Smooth muscle cell (in vitro differentiated cells): ENCODE data around the gene TP73. TPM values are rescaled to one million over a fixed set of nuclear protein-coding genes. Genes with fewer than 3 reads are reported as not detected.

ENCODE experiments used
- DNase-seq: peaks from one replicate; lab custom pipeline; 2025; ENCODE audit not compliant: unreplicated experiment; lab: John Stamatoyannopoulos, UW
- H2AFZ ChIP-seq: fragments of 200-600 bp; sonication (generic); 2 replicates; pipeline ENCODE4 v1.6.0; 2016; ENCODE audit warnings: antibody characterized with exemption, low read depth, mild to moderate bottlenecking
- H3F3A ChIP-seq: fragments of 200-600 bp; sonication (generic); 2 replicates; pipeline ENCODE4 v1.6.0; 2017; ENCODE audit warnings: antibody characterized with exemption, low read depth
- H3K27ac ChIP-seq: fragments of 200-600 bp; sonication (generic); 2 replicates; pipeline ENCODE4 v1.5.1; 2016; ENCODE audit warnings: low read depth, mild to moderate bottlenecking
- H3K27me3 ChIP-seq: fragments of 200-600 bp; sonication (generic); 2 replicates; pipeline ENCODE4 v1.6.1; 2016; ENCODE audit warnings: low read depth, mild to moderate bottlenecking
- H3K36me3 ChIP-seq: fragments of 200-600 bp; sonication (generic); 2 replicates; pipeline ENCODE4 v1.5.1; 2016; ENCODE audit warnings: low read depth
- H3K4me1 ChIP-seq: fragments of 200-600 bp; sonication (generic); 2 replicates; pipeline ENCODE4 v1.5.1; 2016; ENCODE audit warnings: low read depth
- H3K4me2 ChIP-seq: fragments of 200-600 bp; sonication (generic); 2 replicates; pipeline ENCODE4 v1.6.0; 2016; ENCODE audit warnings: mild to moderate bottlenecking
- H3K4me3 ChIP-seq: fragments of 200-600 bp; sonication (generic); 2 replicates; pipeline ENCODE4 v1.5.1; 2016; ENCODE audit warnings: mild to moderate bottlenecking
- H3K79me2 ChIP-seq: fragments of 200-600 bp; sonication (generic); 2 replicates; pipeline ENCODE4 v1.6.0; 2016; ENCODE audit warnings: low read depth, mild to moderate bottlenecking
- H3K9ac ChIP-seq: fragments of 200-600 bp; sonication (generic); 2 replicates; pipeline ENCODE4 v1.6.0; 2016; ENCODE audit warnings: low read depth
- H3K9me3 ChIP-seq: fragments of 200-600 bp; sonication (generic); replicated peaks from 2 replicates; pipeline ENCODE4 v1.5.1; 2016; ENCODE audit warnings: low read depth
- H4K20me1 ChIP-seq: fragments of 200-600 bp; sonication (generic); 2 replicates; pipeline ENCODE4 v1.6.0; 2016; ENCODE audit warnings: low read depth
- CTCF ChIP-seq: fragments of 200-600 bp; sonication (generic); IDR thresholded peaks from 2 replicates; pipeline ENCODE4 v1.5.1; 2017; ENCODE audit warnings: borderline replicate concordance, mild to moderate bottlenecking, antibody characterized with exemption; ENCODE audit not compliant: insufficient read depth, poor library complexity, severe bottlenecking
- WGBS: methylation state at CpG from one replicate; pipeline ENCODE4 v1.1.7; 2016; ENCODE audit warnings: low lambda C conversion rate; 5-methylcytosine and 5-hydroxymethylcytosine counted together
- polyA plus RNA-seq: library from polyadenylated mRNA; unstranded; fragments of >200 nt; fragmentation: Nextera tagmentation; extraction: Ambion mirVana; gene quantifications from 2 replicates; pipeline ENCODE4 v1.2.1, GENCODE V29; 2016
- total RNA-seq: library from RNA; depleted of rRNA; stranded (reverse); fragments of >200 nt; gene quantifications from 2 replicates; pipeline ENCODE4 v1.2.3, GENCODE V29; 2014

The TP73 gene
- total and polyA plus RNA-seq, 2 experiments from 2014 or later = 0.22 TPM; not detected in 1

DNA sequence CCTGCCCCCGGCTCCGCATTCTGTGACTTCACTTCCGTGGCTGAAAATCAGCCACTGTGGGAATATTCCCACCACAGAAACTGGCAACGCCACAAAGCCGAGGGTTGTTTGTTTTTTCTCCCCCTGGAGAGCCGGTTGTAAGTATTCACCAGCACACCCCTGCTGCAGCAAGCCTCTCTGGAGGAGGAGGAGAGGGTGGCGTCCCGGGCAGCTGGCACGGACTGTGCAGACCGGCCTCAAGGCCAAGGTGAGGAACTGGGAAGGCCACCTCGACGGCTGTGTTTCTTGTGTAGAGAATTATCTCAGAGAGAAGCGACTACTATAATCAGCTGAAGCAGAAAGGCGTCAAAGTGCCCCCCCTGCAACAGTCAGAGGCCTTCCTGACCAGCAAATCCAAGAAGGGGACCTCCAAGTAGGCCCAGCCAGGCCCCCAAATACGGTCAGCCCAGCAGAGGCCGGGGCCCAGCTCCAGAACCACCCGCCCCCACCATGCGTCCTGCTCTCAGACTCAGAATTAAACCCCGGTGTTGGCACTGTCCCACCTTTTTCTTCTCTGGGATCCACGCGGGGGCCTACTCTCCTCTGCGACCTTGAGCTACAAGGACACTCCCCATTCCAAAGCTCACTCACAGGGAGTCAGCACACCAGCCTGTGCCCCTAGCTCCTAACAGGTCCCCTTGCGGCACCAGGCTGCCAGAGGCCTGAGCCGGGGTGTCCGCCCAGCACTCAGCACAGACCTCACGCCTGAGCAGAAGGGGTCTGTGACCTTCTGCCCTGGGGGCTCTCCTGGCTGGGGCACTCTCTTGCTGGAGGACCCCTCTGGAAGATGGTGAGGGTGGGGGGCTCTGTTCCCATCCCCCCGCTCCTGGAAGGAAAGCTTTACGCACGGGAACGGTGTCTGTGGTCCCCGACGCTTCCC lies 119.1 kb downstream of the TP73 start:
- H3K4me1 ChIP-seq = peaks cover 15% of the 10 kb centered on the region
- peak overlapping the region; percentile 84 for H2AFZ ChIP-seq
- no peaks in the 10 kb centered on the region for H3K79me2 ChIP-seq
- H3K27ac ChIP-seq = no peak overlapping the region
- no peaks in the 10 kb centered on the region for H4K20me1 ChIP-seq
- DNase-seq = no peak
- no peak for TF ChIP-seq CTCF
- H3K27me3 ChIP-seq = no peaks in the 10 kb centered on the region
- peak overlapping the region; percentile 96 for H3K4me2 ChIP-seq
- peak overlapping the region; percentile 7 for H3K9ac ChIP-seq
- H3F3A ChIP-seq = peaks cover 3% of the 10 kb centered on the region
- peak overlapping the region; percentile 67 for H3K4me3 ChIP-seq
- H3K36me3 ChIP-seq = no peaks in the 10 kb centered on the region
- WGBS = 67% methylated on average over 32 of the region's 32 CpGs
- H3K9me3 ChIP-seq = no peaks in the 10 kb centered on the region

- peak; percentile 91 for DNase-seq
- H3K9ac ChIP-seq = peak overlapping the region; percentile 7
Measured at GRCh38 chr1:3772027-3772714, 119.9 kb downstream of the TP73 start.

GRCh38 chr1:3772715-3773571 lies 120.6 kb downstream of the TP73 start, which contains the start of gene SMIM1:
Gene SMIM1, plus strand, starts transcription at chr1:3772749. Its CDS starts 2,625 bp downstream, at chr1:3775374.
- H3K9ac ChIP-seq = peak within 1 kb of the TSS; percentile 7
- peak within 1 kb of the TSS; percentile 84 for H2AFZ ChIP-seq
- 32% methylated on average over 31 of the region's 55 CpGs for WGBS
- H3K4me2 ChIP-seq = peak within 1 kb of the TSS; percentile 96
- H3K4me1 ChIP-seq = peaks cover 15% of the 10 kb centered on the region
- H3K27ac ChIP-seq = no peak within 1 kb of the TSS
- no peak for TF ChIP-seq CTCF
- no peaks in the 10 kb centered on the region for H4K20me1 ChIP-seq
- H3K27me3 ChIP-seq = no peaks in the 10 kb centered on the region
- H3K79me2 ChIP-seq = no peaks in the 10 kb centered on the region
- DNase-seq = no peak
- peak within 1 kb of the TSS; percentile 67 for H3K4me3 ChIP-seq
- peaks cover 3% of the 10 kb centered on the region for H3F3A ChIP-seq
- H3K9me3 ChIP-seq = no peaks in the 10 kb centered on the region
- no peaks in the 10 kb centered on the region for H3K36me3 ChIP-seq

More at GRCh38 chr1:3772027-3772714, 119.9 kb downstream of the TP73 start:
- Histone ChIP-seq H3K79me2 (no peaks in the 10 kb centered on the region), H3K36me3 (no peaks in the 10 kb centered on the region), H2AFZ (peak overlapping the region; percentile 84), H3K4me2 (peak overlapping the region; percentile 96), H3K27me3 (no peaks in the 10 kb centered on the region), H4K20me1 (no peaks in the 10 kb centered on the region), H3K9me3 (no peaks in the 10 kb centered on the region), H3K27ac (no peak overlapping the region), H3F3A (peaks cover 3% of the 10 kb centered on the region), H3K4me1 (peaks cover 15% of the 10 kb centered on the region), H3K4me3 (peak overlapping the region; percentile 67)
- WGBS = 3% methylated on average over 30 of the region's 61 CpGs
- no peak for TF ChIP-seq CTCF
